ENCODE data around the gene ARRB1.
A peak's percentile ranks its signal among the peaks of the same experiment; 100 is the strongest.
"Not testable (repeated sequence)": the region's sequence is repeated elsewhere in the genome, so short reads cannot be mapped to it uniquely, and the experiment has no call there.

ARRB1 gene

DNA sequence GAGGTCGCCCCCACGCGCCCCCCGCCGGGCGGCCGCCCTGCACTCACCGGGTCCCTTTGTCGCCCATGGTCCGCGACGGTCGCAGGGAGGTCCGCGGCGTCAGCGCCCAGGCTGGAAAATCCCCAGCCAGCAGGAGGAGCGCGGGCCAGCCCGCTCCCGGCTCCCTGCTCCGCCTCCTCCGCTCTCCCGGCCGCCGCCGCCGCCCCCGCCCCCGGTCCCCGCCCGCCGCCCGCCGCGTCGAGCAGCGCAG is at the start of gene ARRB1:
TSS of gene ARRB1 (minus strand) at position 121 of the 250 bp plus-strand sequence. CDS start at position 67, 54 bp downstream.
- DNase-seq (ENCODE audit: low read depth in 3 of 3): peak in 1 of 3 experiments; percentile 27

DNA sequence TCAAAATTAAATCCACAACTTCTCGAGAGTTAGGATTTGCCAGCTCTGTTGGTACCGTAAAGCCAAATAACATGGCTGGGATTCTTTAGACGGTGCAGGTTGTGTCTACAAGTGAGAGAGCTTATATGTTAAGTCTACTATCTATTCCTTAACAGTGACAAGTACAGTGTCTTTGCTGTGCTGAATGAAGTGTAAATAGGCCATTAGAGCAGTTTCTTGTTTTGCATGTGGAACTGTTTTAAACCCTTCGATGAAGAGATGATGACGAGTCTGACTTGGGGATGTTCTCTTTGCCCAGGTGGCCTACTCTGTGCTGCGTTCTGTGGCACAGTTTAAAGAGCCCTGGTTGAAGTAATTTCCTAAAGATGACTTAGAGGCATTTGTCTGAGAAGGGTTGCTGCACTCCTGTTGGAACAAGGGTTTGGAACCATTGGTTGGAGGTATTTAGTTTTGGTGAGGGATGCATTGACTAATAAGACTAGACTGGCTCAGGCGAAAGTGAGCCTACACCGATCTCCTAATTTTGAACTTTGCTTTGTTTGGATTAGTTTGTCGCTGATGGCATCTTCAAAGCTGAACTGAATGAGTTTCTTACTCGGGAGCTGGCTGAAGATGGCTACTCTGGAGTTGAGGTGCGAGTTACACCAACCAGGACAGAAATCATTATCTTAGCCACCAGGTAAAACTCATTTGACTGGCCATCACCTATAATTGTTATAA is 48.8 kb upstream of the ARRB1 start:
- no peak for DNase-seq (ENCODE audit: low read depth in 3 of 3)

DNA sequence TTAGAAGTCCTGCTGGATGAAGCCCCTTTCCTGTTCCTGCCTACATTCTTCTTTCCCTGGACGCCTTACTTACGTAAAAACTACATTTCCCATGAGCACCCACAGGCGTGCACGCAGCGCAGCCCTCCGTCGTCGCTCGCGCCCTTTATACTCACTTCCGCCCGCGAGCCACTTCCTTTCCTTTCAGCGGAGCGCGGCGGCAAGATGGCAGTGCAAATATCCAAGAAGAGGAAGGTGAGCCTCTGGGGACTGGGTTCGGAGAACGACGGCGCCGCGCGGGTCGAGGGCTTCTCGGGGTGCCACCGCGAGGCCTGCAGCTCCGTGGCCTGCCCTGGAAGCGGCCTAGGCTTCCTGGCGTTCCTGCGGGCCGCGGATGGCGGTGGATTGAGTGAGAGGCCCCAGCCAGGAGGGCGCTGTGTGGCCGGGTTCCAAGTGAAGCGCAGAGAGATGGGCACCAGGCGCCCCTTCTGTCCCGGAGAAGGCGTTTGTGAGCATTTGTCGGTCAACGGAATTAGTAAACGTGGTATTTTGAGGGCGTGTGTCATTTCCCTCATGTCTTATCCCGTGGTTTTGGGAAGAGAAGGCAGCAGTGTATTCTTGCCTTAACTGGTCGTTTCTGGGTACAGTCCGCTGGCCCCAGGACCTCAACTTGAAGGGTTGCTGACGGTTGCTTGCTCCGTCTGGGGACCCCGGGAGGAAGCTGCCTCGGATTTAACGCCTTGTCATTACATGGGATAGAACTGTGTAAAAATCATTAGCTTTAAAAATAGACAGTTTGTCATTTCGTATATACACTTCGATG is 48.1 kb upstream of the ARRB1 start, which contains the start of gene RPS3:
TSS of gene RPS3 (plus strand) at position 175 of the 802 bp plus-strand sequence. CDS start at position 205, 30 bp downstream.
- DNase-seq (ENCODE audit: low read depth in 3 of 3): peak; percentile 79 to 81 (median 80)

DNA sequence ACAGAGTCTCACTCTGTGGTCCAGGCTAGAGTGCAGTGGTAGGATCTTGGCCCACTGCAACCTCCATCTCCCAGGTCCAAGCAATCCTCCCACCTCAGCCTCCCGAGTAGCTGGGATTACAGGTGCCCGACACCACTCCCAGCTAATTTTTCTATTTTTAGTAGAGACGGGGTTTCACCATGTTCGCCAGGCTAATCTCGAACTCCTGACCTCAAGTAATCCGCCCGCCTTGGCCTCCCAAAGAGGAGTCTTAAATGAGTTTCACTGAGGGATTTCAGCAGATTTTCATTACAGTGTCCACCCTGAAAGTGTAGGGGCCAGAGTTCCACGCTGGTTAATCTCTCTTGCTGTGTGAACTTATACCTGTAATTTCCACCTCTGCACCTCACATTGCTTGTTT is 47.4 kb upstream of the ARRB1 start:
- no peak for DNase-seq (ENCODE audit: low read depth in 3 of 3)

DNA sequence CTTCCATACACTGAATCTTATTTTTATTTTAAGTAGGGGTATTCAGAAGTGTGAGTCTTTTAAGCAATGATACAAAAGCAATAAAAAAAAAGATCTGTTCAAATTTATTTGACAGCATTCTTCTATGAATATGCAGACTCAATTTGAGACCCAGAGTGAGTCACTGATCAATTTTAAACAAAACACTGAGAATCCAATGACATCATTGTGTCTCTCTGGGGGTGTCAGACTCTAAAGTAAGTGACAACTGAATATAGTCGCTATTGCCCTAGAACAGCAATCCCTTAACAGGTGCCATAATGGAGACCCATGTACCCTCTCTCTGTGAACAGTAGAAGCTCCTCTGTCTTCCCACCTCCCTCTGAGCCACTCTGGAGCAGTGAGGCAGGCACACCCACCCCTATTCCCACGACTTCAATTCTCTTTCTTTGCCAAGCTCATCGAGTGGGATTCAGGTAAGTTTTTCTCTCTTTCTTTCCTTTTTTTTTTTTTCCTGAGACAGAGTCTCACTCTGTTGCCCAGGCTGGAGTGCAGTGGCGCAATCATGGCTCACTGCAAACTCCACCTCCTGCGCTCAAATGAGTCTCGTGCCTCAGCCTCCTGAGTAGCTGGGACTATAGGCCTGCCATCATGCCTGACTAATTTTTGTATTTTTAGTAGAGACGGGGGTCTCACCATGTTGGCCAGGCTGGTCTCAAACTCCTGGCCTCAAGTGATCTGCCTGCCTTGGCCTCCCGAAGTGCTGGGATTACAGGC is 42.8 kb upstream of the ARRB1 start:
- no peak for DNase-seq (ENCODE audit: low read depth in 3 of 3)

DNA sequence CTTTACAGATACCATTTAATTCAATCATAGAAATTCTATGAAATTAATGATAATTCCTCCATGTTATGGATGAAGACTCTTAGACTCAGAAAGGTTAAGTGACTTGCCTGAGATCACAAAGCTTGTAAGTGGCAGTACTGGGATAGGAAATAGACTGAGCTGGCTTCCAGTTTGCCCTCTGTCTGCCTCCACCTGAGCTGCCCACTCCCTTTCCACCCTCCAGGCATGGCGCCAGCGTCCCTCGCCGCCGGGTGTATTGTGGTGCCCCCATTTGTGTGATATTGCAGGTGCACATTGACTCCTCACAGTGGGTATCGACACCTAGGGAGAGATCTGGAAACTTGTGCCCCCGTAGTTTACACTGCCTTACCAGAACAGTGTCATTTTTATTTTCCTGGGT is 38.5 kb upstream of the ARRB1 start:
- no peak for DNase-seq (ENCODE audit: low read depth in 3 of 3)

DNA sequence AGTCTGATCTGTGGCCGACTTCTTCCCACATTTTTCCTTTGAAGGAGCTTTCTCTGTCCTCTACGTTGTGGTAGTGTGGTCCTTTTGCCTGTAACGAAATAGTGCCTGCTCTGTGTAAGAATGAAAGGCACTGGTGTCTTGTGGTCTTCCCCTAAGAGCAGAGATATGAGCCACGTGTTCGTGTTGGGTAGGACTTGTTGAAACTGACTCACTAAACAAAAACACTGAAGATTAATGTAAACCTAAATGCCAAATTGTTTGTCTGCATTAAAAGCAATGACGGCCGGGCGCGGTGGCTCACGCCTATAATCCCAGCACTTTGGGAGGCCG is 37.8 kb upstream of the ARRB1 start:
- DNase-seq (ENCODE audit: low read depth in 3 of 3): no peak

DNA sequence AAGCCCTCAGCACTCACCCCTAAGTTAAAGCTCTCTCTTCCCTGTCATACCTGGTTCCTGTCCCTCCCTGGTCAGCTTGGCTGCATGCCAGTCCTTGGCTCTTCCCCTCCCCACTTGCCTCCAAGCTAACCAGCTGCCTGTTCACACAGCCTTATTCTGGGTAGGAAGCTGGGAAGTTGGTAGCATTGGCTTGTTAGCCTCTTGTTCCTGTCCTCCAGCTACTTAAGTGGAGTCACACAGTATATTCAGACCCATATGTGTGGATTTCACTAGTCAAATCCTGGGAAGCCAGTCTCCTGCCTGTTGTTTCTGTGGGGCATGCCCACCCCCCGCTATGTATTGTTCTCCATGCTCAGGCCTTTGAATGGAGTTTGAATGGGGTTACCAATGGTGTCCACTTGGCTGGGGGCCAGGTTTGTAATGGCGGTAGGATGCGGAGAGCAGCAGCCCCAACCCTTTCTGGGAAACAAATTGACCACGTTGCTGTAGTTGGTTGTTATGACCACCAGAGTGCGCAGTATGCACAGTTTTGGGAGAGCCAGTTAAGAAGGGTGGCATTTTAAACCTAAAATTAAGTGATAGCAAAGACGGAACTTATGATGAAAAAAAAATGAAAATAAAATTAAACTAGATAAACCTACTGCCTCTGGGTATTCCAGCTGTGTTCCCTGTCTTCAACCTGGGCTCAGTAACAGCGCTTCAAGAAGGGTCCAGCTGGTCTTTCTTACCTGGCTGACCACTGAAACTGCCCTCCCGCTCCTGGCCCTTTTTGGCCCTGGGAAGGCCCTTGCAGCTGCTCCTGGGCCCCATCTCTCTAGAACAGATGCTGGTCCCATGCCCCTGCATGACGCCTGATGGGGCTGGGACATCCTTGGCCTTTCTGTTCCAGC is 37.2 kb upstream of the ARRB1 start:
- peak in 2 of 3 experiments; percentile 38 to 45 for DNase-seq (ENCODE audit: low read depth in 3 of 3)

DNA sequence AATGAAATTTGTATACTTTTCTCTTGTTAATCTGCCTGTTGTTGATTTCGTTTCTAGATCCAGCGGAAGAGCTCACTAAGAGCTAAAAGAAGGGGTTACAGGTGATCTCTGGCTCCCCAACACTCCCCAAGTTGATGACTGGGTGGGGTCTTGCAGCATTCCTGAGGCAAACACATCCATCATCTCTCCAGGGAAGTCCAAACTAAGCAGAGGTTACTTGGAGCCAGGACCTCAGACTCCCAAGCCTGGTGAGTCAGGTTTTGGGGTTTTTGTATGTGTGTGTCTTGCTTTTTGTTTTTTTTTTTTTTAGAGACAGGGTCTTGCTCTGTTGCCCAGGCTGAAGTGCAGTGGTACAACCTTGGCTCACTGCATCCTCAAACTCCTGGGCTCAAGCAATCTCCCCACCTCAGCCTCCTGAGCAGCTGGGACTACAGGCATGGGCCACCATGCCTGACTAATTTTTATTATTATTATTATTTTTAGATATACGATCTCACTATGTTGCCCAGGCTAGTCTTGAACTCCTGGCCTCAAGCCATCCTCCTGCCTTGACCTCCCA is 36.4 kb upstream of the ARRB1 start:
- DNase-seq (ENCODE audit: low read depth in 3 of 3): no peak

DNA sequence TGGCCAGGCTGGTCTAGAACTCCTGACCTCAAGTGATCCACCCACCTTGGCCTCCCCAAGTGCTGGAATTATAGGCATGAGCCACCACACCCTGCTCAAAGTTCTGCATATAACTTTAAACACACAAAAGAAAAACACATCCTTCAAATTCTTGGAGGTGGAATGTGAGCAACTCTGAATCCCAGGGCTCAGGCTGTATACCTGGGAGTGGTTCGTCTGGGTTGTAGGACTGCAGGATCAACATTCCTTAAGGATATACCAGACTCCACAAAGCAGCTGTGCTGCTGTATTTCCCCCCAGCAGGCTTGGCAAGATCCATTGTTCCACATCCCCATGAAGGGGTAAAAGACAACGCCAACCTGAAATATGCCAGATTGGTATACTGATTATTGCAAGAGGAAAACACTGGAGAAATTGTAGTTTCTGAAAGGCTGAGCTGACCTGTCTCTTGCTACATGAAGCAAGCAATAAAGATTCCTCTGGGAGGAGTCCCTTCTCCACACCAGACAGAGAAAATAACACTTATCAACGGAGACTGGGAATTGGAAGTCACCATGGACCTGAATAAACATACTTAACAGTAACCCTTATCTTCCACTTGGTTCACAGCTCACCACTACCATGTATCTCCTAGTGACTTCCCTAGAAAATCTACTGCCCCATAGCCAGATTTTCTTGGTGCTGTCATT is 35.6 kb upstream of the ARRB1 start:
- DNase-seq (ENCODE audit: low read depth in 3 of 3): no peak

DNA sequence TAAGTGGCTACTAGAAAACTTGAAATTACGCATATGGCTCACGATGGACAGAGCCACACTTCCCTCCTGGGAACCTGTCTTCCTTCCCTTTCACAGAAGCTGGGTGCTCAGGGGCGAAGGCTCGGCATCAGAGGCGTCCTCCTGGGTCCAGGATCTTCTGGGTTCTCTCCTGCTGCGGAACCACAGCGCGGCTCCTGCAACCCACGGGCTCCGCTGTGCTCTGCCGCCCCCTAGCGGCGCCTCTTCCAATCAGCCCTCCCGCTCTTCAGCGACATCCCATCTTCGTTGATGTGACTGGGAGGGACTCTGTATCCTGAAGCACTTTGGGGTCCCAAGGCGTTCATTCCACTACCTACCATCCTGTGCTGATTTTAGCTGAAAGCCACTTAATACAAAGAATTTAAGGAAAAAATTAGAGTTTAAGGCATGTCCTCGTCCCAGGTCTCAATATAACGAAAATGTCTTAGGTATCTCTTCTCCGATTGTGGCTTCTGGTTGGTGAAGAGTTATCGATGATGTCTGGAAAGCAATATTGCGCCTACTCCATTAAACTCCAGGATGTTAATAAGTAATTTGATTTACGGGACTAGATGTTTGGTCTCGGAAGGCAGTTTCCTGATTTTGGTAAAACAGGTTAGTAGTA is 33.1 kb upstream of the ARRB1 start:
- peak; percentile 56 to 62 (median 59) for DNase-seq (ENCODE audit: low read depth in 3 of 3)

DNA sequence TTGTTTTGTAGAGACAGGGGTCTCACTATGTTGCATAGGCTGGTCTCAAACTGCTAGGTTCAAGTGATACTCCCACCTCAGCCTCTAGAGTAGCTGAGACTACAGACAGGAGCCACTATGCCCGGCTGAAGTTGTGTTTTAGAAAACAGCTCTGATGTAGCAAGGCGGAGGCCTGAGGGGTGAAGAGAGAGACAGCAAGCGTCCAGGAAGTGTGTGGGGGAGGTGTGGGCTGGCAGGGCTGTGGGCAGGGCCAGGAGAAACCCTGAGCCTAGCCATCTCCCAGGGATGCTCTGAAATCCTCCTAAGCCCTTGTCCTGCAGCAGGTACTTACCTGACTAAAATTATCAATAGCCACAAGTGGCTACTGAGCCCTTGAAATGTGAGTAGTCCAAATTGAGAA is 31.8 kb upstream of the ARRB1 start:
- no peak for DNase-seq (ENCODE audit: low read depth in 3 of 3)

DNA sequence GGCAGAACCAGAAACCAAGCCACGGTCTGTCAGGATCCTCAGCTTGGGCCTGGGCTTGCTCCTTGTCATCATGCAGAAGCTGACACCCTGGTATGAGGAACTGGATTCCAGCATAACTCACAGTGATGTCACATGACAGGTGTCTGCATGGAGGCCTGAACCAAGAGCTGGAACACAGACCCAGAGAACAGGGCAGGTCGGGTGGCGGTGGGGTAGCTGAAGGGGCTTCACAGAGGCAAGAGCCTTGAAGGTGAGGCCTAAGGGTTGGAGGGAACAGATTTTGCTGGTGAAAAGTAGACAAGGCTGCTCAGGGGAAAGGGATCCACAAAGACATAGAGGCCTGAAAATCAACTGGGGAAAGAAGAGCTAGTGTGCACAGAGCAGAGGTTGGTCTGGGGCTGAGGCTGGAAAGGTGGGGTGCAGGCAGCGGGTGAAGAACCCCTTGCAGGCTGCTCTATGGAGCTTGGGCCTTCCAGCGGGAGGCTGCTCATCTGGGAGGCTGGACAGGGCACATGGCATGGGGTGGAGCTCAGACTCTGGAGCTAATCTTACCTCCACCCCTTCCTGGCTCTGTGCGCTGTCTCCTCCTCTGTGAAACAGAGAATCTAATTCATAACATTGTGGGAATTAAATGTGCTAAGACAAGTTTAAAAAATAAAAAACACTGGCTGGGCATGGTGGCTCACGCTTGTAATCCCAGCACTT is 29.4 kb upstream of the ARRB1 start:
- DNase-seq (ENCODE audit: low read depth in 3 of 3): no peak

DNA sequence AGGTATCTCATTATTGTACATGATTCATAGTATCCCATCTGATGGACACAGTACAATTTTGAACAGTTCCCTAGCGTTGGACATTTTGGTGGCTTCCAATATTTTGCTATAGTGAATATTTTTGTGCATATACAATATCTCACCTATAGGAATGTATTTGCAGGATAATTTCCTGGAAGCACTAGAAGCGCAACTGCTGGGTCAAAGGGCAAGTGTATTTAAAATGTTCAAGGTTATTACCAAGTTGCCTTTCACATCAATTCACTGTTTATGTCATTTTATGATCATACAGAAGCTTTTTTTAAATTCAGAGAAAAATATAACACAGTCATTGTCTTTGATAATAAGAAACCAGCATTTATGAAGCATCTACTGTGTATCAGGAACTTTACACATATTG is 28.8 kb upstream of the ARRB1 start:
- DNase-seq (ENCODE audit: low read depth in 3 of 3): no peak

DNA sequence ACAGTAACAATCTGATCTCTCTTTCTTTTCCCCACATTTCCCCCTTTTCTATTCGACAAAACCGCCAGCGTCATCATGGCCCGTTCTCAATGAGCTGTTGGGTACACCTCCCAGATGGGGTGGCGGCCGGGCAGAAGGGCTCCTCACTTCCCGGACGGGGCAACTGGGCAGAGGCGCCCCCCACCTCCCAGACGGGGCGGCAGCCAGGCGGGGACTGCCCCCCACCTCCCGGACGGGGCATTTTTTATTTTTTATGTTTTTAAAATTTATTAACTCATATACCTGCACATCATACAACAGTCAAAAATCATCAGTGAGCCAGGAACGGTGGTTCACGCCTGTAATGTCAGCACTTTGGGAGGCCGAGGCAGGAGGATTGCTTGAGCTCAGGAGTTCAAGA is 27.3 kb upstream of the ARRB1 start:
- not testable (repeated sequence) for DNase-seq (ENCODE audit: low read depth in 3 of 3)

DNA sequence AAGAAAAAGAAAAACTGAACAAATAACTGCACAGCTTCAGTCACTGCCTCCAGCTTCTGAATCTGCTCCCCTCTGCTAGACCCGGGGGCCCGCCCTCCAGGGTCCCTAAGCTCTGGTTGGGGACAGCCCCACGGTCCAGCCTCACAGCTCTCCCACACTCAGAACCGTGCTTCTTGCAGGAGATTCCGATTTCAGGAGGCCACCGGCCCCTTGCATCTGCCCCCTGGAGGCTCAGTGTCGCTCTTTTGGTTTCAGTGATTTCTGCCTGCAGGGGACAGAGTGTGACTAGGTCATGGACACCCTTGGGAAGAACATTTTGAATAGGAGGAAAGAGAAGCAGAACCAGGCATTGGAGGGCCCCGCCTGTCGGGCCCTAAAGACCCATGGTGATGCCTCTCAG is 24.7 kb upstream of the ARRB1 start:
- DNase-seq (ENCODE audit: low read depth in 3 of 3): no peak

DNA sequence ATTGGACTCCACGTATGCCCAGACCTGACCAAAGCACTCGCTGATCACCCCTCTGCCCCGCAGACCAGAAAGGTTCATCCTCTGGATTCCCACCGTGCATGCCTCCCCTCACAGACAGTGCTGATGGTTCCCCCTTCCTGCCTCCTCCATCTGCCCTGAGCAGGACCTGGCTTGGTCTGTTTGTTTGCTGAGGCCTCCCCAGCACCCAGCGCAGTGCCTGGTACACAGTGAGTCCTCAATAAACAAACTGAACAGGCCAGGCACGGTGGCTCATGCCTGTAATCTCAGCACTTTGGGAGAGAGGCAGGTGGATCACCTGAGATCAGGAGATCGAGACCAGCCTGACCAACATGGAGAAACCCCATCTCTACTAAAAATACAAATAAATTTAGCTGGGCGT is 24.2 kb upstream of the ARRB1 start:
- no peak for DNase-seq (ENCODE audit: low read depth in 3 of 3)

DNA sequence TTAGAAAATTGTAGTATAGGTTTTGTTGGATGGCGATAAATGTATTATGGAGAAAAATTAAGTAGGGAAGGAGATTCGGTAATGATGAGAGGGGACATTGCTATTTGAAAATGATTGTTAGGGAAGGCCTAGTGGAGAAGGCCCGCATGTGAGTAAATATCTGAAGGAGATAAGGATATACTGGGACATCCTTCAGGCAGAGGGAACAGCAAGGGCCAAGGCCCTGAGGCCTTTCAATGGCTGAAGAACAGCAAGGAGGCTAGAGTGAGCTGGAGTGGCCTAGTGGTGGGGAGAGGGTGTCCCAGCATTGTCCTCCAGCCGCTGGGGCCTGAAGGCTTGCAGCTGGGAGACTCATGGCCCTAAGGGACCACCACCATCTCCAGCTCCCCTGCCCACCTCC is 23.2 kb upstream of the ARRB1 start:
- DNase-seq (ENCODE audit: low read depth in 3 of 3): no peak

DNA sequence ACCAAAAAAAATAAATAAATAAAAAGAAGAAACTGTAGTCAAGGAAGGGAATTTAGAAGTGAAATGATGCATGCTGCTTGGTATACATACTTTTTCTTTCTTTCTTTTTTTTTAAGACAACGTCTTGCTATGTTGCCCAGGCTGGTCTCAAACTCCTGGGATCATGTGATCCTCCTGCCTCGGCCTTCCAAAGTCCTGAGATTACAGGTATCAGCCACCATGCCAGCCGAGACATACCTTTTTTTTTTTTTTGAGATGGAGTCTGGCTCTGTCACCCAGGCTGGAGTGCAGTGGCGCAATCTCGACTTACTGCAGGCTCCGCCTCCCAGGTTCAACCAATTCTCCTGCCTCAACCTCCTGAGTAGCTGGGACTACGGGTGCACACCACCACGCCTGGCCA is 21.7 kb upstream of the ARRB1 start:
- no peak for DNase-seq (ENCODE audit: low read depth in 3 of 3)
